ENCODE measurements around the gene PPP1R2C. TPM values are rescaled to one million over a fixed set of nuclear protein-coding genes. Genes with fewer than 3 reads are reported as not detected.

The PPP1R2C gene
- total RNA-seq (not detected), total RNA-seq (0 to 2.2 reads per million in 2 donors)

GRCh38 chrX:42778096-42778495, at the start of gene PPP1R2C:
Gene PPP1R2C, minus strand, starts transcription at chrX:42778163. Its CDS starts 84 bp downstream, at chrX:42778079.
- H3K27me3 Mint-ChIP-seq: no peaks in the 10 kb centered on the region
- H3K27ac Mint-ChIP-seq: no peak within 1 kb of the TSS
- ATAC-seq (no peak), DNase-seq (no peak)
- no peaks in the 10 kb centered on the region for H3K36me3 Mint-ChIP-seq (ENCODE audit: low read depth)
- H3K9me3 ChIP-seq (ENCODE audit: control insufficient read depth, low read length, poor library complexity, severe bottlenecking): no peaks in the 10 kb centered on the region
- H3K4me1 Mint-ChIP-seq: peaks cover 5% of the 10 kb centered on the region
- no peak within 1 kb of the TSS for H3K4me3 Mint-ChIP-seq

DNA sequence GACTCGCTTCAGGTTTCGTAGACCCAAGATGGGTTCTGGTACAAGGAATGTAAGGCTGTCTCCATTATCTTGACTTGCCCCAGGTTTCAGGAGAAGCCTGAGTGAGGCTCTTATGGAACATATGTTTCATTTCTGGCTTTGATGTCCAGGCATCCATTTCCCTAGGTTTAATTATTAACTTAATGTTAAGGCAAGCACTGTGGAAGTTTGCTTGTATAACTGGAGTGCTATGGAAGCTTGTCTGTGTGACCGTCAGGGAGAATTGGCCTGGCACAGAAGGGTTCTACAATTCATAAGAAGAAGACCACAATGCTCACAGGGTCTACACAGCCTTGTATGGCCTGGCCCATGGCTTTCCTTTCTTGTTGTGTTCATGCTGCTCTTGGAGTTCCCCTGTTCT, 47.2 kb upstream of the PPP1R2C start:
- Mint-ChIP-seq H3K36me3 (ENCODE audit: low read depth) (no peaks in the 10 kb centered on the region), H3K4me3 (no peak overlapping the region), H3K27ac (no peak overlapping the region), H3K27me3 (no peaks in the 10 kb centered on the region), H3K4me1 (no peaks in the 10 kb centered on the region)
- no peak for ATAC-seq
- H3K9me3 ChIP-seq (ENCODE audit: control insufficient read depth, low read length, poor library complexity, severe bottlenecking): no peaks in the 10 kb centered on the region
- no peak for DNase-seq

DNA sequence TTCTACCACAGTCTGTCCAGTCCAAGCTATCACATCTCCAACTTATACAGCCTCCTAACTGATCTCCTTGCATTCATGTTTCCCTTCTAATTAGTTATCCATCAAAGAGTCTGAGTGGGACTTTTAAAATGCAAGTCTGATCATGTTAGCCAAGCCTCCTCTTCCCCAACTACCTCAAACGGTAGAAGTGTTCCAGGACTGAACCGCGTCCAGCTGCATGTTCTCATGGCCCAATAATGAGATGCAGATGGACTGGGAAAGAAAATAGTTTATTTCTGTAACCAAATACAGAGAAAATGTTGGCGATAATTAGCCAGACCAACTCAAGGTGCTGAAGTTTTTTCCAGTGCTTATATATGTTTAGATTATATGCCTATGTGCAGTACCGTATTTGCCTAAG, 46.6 kb upstream of the PPP1R2C start:
- Mint-ChIP-seq H3K36me3 (ENCODE audit: low read depth) (no peaks in the 10 kb centered on the region), H3K27ac (no peak overlapping the region), H3K4me1 (no peaks in the 10 kb centered on the region), H3K27me3 (no peaks in the 10 kb centered on the region), H3K4me3 (no peak overlapping the region)
- H3K9me3 ChIP-seq (ENCODE audit: control insufficient read depth, low read length, poor library complexity, severe bottlenecking): no peaks in the 10 kb centered on the region
- ATAC-seq (no peak), DNase-seq (no peak)

GRCh38 chrX:42823443-42823842, 45.5 kb upstream of the PPP1R2C start:
- H3K4me3 Mint-ChIP-seq: no peak overlapping the region
- no peaks in the 10 kb centered on the region for H3K27me3 Mint-ChIP-seq
- DNase-seq (no peak), ATAC-seq (no peak)
- H3K9me3 ChIP-seq (ENCODE audit: control insufficient read depth, low read length, poor library complexity, severe bottlenecking): no peaks in the 10 kb centered on the region
- no peaks in the 10 kb centered on the region for H3K4me1 Mint-ChIP-seq
- no peak overlapping the region for H3K27ac Mint-ChIP-seq
- H3K36me3 Mint-ChIP-seq (ENCODE audit: low read depth): no peaks in the 10 kb centered on the region

DNA sequence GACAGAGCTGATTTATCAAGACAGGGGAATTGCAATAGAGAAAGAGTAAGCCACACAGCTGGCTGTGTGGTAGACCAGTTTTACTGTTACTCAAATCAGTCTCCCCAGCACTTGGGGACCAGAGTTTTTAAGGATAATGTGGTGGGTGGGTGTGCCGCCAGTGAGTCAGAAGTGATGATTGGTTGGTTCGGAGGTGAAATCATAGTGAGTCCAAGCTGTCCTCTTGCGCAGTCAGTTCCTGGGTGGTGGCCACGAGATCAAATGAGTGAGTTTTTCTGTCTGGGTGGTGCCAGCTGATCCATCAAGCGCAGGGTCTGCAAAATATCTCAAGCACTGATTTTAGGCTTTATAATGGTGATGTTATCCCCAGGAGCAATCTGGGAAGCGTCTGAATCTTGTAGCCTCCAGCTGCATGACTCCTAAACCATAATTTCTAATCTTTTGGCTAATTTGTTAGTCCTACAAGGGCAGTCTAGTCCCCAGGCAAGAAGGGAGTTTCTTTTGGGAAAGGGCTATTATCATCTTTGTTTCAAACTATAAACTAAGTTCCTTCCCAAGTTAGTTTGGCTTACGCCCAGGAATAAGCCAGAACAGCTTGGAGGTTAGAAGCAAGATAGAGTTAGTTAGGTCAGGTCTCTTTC, 44.0 kb upstream of the PPP1R2C start:
- Mint-ChIP-seq H3K4me1 (no peaks in the 10 kb centered on the region), H3K36me3 (ENCODE audit: low read depth) (no peaks in the 10 kb centered on the region), H3K27me3 (no peaks in the 10 kb centered on the region), H3K27ac (no peak overlapping the region), H3K4me3 (no peak overlapping the region)
- DNase-seq: no peak
- no peak for ATAC-seq
- H3K9me3 ChIP-seq (ENCODE audit: control insufficient read depth, low read length, poor library complexity, severe bottlenecking): no peaks in the 10 kb centered on the region

GRCh38 chrX:42818151-42818921, 40.4 kb upstream of the PPP1R2C start:
- Mint-ChIP-seq H3K4me3 (no peak overlapping the region), H3K27ac (no peak overlapping the region)

DNA sequence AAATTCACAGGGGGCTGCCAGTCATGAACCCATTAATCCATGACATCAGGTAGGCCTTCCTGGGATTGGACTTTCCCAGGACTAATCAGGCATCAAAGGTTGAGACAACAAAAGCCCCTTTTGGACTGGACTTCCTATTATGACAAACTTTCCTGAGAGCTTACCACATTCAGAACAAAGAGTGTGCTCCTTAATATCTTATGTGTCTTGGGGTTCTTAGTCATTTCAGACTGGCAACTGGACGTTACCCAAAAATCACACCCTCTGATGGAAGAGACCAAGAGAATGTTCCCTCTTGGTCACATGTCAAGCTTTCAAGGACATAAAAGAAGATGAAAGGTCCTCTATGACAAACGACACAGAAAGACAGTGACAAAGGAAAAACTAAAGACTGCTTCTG, 31.6 kb upstream of the PPP1R2C start:
- no peak for ATAC-seq
- H3K36me3 Mint-ChIP-seq (ENCODE audit: low read depth): no peaks in the 10 kb centered on the region
- no peak overlapping the region for H3K27ac Mint-ChIP-seq

More at GRCh38 chrX:42818151-42818921, 40.4 kb upstream of the PPP1R2C start:
- no peaks in the 10 kb centered on the region for H3K9me3 ChIP-seq (ENCODE audit: control insufficient read depth, low read length, poor library complexity, severe bottlenecking)
- no peak for DNase-seq
- no peaks in the 10 kb centered on the region for H3K4me1 Mint-ChIP-seq
- H3K36me3 Mint-ChIP-seq (ENCODE audit: low read depth): no peaks in the 10 kb centered on the region
- ATAC-seq: no peak
- no peaks in the 10 kb centered on the region for H3K27me3 Mint-ChIP-seq

DNA sequence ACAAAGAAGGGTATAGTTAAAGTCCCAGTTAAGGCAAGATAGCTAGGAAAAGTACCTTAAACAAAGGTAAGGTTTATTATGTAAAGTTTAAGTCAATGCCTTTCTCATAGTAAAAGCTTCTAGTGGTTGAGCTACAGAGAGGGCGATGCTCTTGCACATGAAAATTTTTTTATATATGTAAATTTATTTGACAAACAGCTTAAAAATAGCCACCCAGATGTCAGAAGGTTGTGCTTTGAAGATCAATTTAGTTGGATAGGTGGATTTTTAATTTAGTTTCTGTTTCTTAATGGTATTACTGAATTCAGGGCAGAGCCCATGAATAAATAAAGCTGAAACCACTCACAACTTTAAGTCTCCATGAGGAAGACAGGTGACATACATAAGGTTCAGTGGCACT, 29.4 kb upstream of the PPP1R2C start:
- Mint-ChIP-seq H3K36me3 (ENCODE audit: low read depth) (no peaks in the 10 kb centered on the region), H3K27ac (no peak overlapping the region), H3K4me3 (no peak overlapping the region), H3K27me3 (no peaks in the 10 kb centered on the region), H3K4me1 (no peaks in the 10 kb centered on the region)
- ATAC-seq (no peak), DNase-seq (no peak)
- H3K9me3 ChIP-seq (ENCODE audit: control insufficient read depth, low read length, poor library complexity, severe bottlenecking): no peaks in the 10 kb centered on the region

More for the DNA sequence above, 31.6 kb upstream of the PPP1R2C start:
- Mint-ChIP-seq H3K27me3 (no peaks in the 10 kb centered on the region), H3K4me3 (no peak overlapping the region), H3K4me1 (no peaks in the 10 kb centered on the region)
- DNase-seq: no peak
- no peaks in the 10 kb centered on the region for H3K9me3 ChIP-seq (ENCODE audit: control insufficient read depth, low read length, poor library complexity, severe bottlenecking)

- no peak for ATAC-seq
- no peak for DNase-seq
- Mint-ChIP-seq H3K27me3 (no peaks in the 10 kb centered on the region), H3K27ac (no peak overlapping the region), H3K36me3 (ENCODE audit: low read depth) (no peaks in the 10 kb centered on the region), H3K4me1 (no peaks in the 10 kb centered on the region), H3K4me3 (no peak overlapping the region)
- no peaks in the 10 kb centered on the region for H3K9me3 ChIP-seq (ENCODE audit: control insufficient read depth, low read length, poor library complexity, severe bottlenecking)
These were observed 26.6 kb upstream of the PPP1R2C start for GRCh38 chrX:42804524-42804923.

- Mint-ChIP-seq H3K4me1 (no peaks in the 10 kb centered on the region), H3K27ac (no peak overlapping the region)
These were observed 25.4 kb upstream of the PPP1R2C start for GRCh38 chrX:42803320-42803719.

GRCh38 chrX:42797651-42798269, 19.8 kb upstream of the PPP1R2C start:
- H3K4me3 Mint-ChIP-seq: no peak overlapping the region
- DNase-seq (no peak), ATAC-seq (no peak)
- no peaks in the 10 kb centered on the region for H3K36me3 Mint-ChIP-seq (ENCODE audit: low read depth)
- H3K27ac Mint-ChIP-seq: no peak overlapping the region
- no peaks in the 10 kb centered on the region for H3K4me1 Mint-ChIP-seq
- no peaks in the 10 kb centered on the region for H3K9me3 ChIP-seq (ENCODE audit: control insufficient read depth, low read length, poor library complexity, severe bottlenecking)
- H3K27me3 Mint-ChIP-seq: no peaks in the 10 kb centered on the region

More at GRCh38 chrX:42803320-42803719, 25.4 kb upstream of the PPP1R2C start:
- H3K4me3 Mint-ChIP-seq: no peak overlapping the region
- no peaks in the 10 kb centered on the region for H3K36me3 Mint-ChIP-seq (ENCODE audit: low read depth)
- no peaks in the 10 kb centered on the region for H3K27me3 Mint-ChIP-seq
- no peaks in the 10 kb centered on the region for H3K9me3 ChIP-seq (ENCODE audit: control insufficient read depth, low read length, poor library complexity, severe bottlenecking)
- no peak for DNase-seq
- no peak for ATAC-seq

DNA sequence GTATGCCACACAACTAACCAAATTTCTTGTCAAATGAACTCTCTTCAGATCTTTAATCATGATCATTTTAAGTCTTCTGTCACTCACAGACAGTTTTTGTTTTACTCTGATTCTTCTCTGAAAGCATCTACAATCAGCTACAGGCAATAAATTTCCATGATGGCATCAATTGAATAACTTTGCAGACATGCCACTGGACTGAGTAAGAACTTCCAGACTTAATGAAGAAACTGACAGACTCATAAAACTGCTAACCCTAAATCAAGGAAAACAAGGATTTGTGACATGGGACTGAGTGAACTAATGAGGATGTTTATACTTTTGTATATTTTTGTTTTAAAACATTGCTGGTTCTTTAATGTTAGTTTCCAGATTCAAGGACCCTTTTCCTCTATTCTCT, 5.5 kb upstream of the PPP1R2C start:
- Mint-ChIP-seq H3K4me1 (no peaks in the 10 kb centered on the region), H3K27me3 (no peaks in the 10 kb centered on the region), H3K27ac (no peak overlapping the region), H3K4me3 (no peak overlapping the region), H3K36me3 (ENCODE audit: low read depth) (no peaks in the 10 kb centered on the region)
- no peak for DNase-seq
- no peaks in the 10 kb centered on the region for H3K9me3 ChIP-seq (ENCODE audit: control insufficient read depth, low read length, poor library complexity, severe bottlenecking)
- no peak for ATAC-seq

- no peak for ATAC-seq
- Mint-ChIP-seq H3K4me1 (peaks cover 5% of the 10 kb centered on the region), H3K27ac (no peak overlapping the region), H3K36me3 (ENCODE audit: low read depth) (no peaks in the 10 kb centered on the region), H3K4me3 (no peak overlapping the region), H3K27me3 (no peaks in the 10 kb centered on the region)
- DNase-seq: no peak
- no peaks in the 10 kb centered on the region for H3K9me3 ChIP-seq (ENCODE audit: control insufficient read depth, low read length, poor library complexity, severe bottlenecking)
These were observed 1.8 kb downstream of the PPP1R2C start for GRCh38 chrX:42776195-42776594.
